Measurements from ENCODE around the gene REXO5.
"Not testable (repeated sequence)": the region's sequence is repeated elsewhere in the genome, so short reads cannot be mapped to it uniquely, and the experiment has no call there.

DNA sequence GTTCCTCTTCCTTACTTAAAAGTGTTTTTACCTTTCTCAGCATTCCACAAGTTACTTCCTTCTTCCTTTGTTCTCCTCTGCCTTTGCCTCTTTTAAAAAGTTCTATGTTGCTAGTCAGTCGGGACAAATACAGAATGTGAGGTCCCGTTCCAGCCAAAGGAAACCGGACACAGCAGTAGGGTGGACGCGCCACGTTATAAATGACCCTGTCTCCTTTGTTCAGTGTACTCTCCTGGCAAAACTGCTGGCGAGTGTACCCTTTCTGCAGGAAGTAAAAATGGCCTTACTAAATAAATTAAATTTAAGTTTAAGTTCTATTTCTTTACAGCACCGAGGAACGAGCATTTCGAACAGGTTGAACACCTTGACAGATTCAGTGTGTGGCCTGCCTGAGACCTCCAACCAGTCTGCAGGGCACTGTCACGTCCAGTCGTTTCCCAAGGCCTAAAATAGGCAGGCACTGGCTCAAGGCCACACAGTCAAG, 601 bp upstream of the REXO5 start:
- TF ChIP-seq, protein P1, sequence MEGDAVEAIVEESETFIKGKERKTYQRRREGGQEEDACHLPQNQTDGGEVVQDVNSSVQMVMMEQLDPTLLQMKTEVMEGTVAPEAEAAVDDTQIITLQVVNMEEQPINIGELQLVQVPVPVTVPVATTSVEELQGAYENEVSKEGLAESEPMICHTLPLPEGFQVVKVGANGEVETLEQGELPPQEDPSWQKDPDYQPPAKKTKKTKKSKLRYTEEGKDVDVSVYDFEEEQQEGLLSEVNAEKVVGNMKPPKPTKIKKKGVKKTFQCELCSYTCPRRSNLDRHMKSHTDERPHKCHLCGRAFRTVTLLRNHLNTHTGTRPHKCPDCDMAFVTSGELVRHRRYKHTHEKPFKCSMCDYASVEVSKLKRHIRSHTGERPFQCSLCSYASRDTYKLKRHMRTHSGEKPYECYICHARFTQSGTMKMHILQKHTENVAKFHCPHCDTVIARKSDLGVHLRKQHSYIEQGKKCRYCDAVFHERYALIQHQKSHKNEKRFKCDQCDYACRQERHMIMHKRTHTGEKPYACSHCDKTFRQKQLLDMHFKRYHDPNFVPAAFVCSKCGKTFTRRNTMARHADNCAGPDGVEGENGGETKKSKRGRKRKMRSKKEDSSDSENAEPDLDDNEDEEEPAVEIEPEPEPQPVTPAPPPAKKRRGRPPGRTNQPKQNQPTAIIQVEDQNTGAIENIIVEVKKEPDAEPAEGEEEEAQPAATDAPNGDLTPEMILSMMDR (IDR thresholded peaks at IDR 0.05; ENCODE audit: low read length), result not testable (repeated sequence)
- TF ChIP-seq EZH2phosphoT487 (IDR thresholded peaks at IDR 0.05; ENCODE audit: low read length); EZH2 (optimal IDR thresholded peaks at IDR 0.05; ENCODE audit: low read depth, low read length): not testable (repeated sequence)

Measured in MM.1S (cell line).